ENCODE measurements around the gene OR1C1.
"Not testable (repeated sequence)": the region's sequence is repeated elsewhere in the genome, so short reads cannot be mapped to it uniquely, and the experiment has no call there.

The OR1C1 gene

DNA sequence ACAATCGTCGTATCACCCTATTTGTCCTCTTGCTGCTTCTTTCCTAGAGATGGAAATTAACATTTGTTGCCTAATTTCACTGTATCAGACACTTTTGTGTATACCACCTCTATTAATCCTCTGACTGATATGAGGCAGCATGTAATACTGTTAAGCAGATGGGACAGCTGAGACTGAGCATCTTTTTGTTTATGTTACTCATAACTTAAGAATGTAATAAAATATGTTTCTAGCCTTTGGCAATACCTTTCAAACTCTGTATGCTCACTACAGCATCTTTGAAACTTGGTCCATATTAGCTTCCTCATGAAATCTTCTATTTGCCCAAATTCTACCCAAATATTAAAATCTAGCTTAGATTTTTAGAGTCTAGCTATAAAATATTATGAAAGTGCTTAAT lies 19.6 kb downstream of the OR1C1 start:
- H3K36me3 ChIP-seq (ENCODE audit: control insufficient read depth in 5 of 5, insufficient read depth in 5 of 5, low read length in 5 of 5): no peaks in the 10 kb centered on the region
- H3K27ac ChIP-seq (ENCODE audit: low read depth, low read length): no peak overlapping the region
- no peaks in the 10 kb centered on the region for H3K4me1 ChIP-seq (ENCODE audit: control insufficient read depth in 5 of 5, insufficient read depth in 5 of 5, low read length in 5 of 5)
- no peak overlapping the region for H3K9ac ChIP-seq (ENCODE audit: low read length in 5 of 5)
- H3K9me3 ChIP-seq (ENCODE audit: control insufficient read depth in 5 of 5, low read length in 5 of 5): peaks cover 0 to 4% (median 0%) of the 10 kb centered on the region in 5 donors
- H3K27me3 ChIP-seq (ENCODE audit: control insufficient read depth in 5 of 5, insufficient read depth in 4 of 5, low read length in 5 of 5): no peaks in the 10 kb centered on the region
- H3K4me3 ChIP-seq (ENCODE audit: low read depth in 1 of 5, low read length in 5 of 5): no peak overlapping the region

DNA sequence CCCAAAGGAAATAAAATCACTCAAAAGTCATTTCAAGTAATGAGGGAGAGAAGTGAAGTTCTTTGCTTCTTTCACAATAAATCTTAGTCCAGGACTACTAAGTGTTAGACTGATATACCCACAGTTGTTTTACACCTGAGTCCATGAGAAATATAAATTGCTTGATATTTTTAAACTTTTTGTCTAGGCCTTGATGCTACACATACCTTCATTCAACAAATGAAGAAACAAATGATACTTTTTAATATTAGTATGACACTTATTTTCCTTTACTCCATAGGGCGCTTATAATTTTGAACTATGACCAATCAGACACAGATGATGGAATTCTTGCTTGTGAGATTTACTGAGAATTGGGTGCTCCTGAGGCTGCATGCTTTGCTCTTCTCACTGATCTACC lies 22.0 kb downstream of the OR1C1 start, which contains the start of gene OR14K1:
Gene OR14K1 (plus strand): TSS at position 301 of the 400 bp plus-strand sequence. CDS start 0 bp downstream, at position 301.
- Histone ChIP-seq H3K36me3 (ENCODE audit: control insufficient read depth in 5 of 5, insufficient read depth in 5 of 5, low read length in 5 of 5) (no peaks in the 10 kb centered on the region), H3K27ac (ENCODE audit: low read depth, low read length) (no peak within 1 kb of the TSS), H3K9me3 (ENCODE audit: control insufficient read depth in 5 of 5, low read length in 5 of 5) (peaks cover 0 to 6% (median 2%) of the 10 kb centered on the region in 5 donors), H3K27me3 (ENCODE audit: control insufficient read depth in 5 of 5, insufficient read depth in 4 of 5, low read length in 5 of 5) (no peaks in the 10 kb centered on the region), H3K9ac (ENCODE audit: low read length in 5 of 5) (no peak within 1 kb of the TSS), H3K4me3 (ENCODE audit: low read depth in 1 of 5, low read length in 5 of 5) (no peak within 1 kb of the TSS), H3K4me1 (ENCODE audit: control insufficient read depth in 5 of 5, insufficient read depth in 5 of 5, low read length in 5 of 5) (no peaks in the 10 kb centered on the region)

DNA sequence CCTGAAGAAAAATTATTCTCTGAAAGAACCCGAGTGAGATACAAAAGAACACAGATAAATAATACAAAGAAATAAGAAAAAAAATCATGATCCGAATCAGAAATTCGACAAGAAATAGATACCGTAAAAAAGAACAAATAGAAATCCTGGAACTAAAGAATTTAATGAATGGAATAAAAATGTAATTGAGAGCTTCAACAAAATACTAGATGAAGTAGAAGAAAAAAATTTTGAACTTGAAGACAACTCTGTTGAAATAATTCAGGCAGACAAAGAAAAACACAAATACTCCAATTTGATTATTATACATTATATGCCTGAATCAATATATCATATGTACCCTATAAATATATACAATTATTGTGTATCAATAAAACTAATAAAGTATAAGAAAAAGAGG lies 39.1 kb downstream of the OR1C1 start:
- Histone ChIP-seq H3K27me3 (ENCODE audit: control insufficient read depth in 5 of 5, insufficient read depth in 4 of 5, low read length in 5 of 5) (no peaks in the 10 kb centered on the region), H3K9me3 (ENCODE audit: control insufficient read depth in 5 of 5, low read length in 5 of 5) (peaks cover 0 to 14% (median 7%) of the 10 kb centered on the region in 5 donors), H3K4me1 (ENCODE audit: control insufficient read depth in 5 of 5, insufficient read depth in 5 of 5, low read length in 5 of 5) (no peaks in the 10 kb centered on the region), H3K36me3 (ENCODE audit: control insufficient read depth in 5 of 5, insufficient read depth in 5 of 5, low read length in 5 of 5) (no peaks in the 10 kb centered on the region), H3K9ac (ENCODE audit: low read length in 5 of 5) (no peak overlapping the region), H3K27ac (ENCODE audit: low read depth, low read length) (no peak overlapping the region), H3K4me3 (ENCODE audit: low read depth in 1 of 5, low read length in 5 of 5) (no peak overlapping the region)

DNA sequence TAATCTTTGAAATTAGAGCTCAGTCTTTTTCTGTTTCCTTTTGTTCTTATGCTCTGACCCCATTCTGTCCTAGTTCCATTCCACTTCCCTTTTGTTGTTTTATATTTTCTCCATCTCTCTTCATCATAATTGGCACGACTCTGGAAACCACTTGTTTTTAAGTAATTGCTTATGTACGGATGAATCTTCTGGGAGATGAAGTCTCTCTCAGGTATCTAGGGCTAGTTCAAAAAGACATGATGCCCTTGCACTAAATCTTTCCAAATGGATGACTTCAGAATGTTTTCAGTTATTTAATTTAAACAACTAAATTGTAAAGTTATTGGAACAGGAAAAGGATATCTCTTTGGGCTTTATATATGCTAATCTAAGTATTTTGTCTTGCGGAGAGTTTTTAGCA lies 43.8 kb downstream of the OR1C1 start, which contains the start of gene OR6F1:
Gene OR6F1 (minus strand): TSS at position 101 of the 400 bp plus-strand sequence. CDS start 3,891 bp downstream, outside the sequence.
- H3K4me1 ChIP-seq (ENCODE audit: control insufficient read depth in 5 of 5, insufficient read depth in 5 of 5, low read length in 5 of 5): no peaks in the 10 kb centered on the region
- H3K9ac ChIP-seq (ENCODE audit: low read length in 5 of 5): no peak within 1 kb of the TSS
- no peaks in the 10 kb centered on the region for H3K27me3 ChIP-seq (ENCODE audit: control insufficient read depth in 5 of 5, insufficient read depth in 4 of 5, low read length in 5 of 5)
- peaks cover 0 to 10% (median 7%) of the 10 kb centered on the region in 5 donors for H3K9me3 ChIP-seq (ENCODE audit: control insufficient read depth in 5 of 5, low read length in 5 of 5)
- no peak within 1 kb of the TSS for H3K4me3 ChIP-seq (ENCODE audit: low read depth in 1 of 5, low read length in 5 of 5)
- no peak within 1 kb of the TSS for H3K27ac ChIP-seq (ENCODE audit: low read depth, low read length)
- no peaks in the 10 kb centered on the region for H3K36me3 ChIP-seq (ENCODE audit: control insufficient read depth in 5 of 5, insufficient read depth in 5 of 5, low read length in 5 of 5)

DNA sequence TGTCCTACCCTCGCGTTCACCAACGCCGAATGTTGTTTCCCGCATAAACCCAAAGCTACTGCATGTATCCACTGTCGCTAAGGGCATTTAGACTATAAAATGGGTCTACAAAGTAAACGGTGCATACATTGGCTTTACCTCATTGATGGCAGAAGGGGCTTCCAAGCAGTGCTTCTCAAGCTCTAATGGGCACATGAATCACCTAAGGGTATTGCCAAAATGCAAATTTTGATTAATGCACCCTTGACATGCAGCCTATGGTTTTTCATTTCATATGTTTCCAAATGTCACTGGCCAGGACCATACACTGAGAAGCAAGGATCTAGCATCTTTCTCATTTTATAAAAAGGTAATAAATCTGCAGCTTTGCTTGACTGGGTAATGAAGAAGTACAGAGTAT lies 46.6 kb downstream of the OR1C1 start:
- H3K9ac ChIP-seq (ENCODE audit: low read length in 5 of 5): no peak overlapping the region
- no peak overlapping the region for H3K27ac ChIP-seq (ENCODE audit: low read depth, low read length)
- peaks cover 0 to 7% (median 0%) of the 10 kb centered on the region in 5 donors for H3K9me3 ChIP-seq (ENCODE audit: control insufficient read depth in 5 of 5, low read length in 5 of 5)
- no peaks in the 10 kb centered on the region for H3K27me3 ChIP-seq (ENCODE audit: control insufficient read depth in 5 of 5, insufficient read depth in 4 of 5, low read length in 5 of 5)
- no peak overlapping the region for H3K4me3 ChIP-seq (ENCODE audit: low read depth in 1 of 5, low read length in 5 of 5)
- H3K36me3 ChIP-seq (ENCODE audit: control insufficient read depth in 5 of 5, insufficient read depth in 5 of 5, low read length in 5 of 5): no peaks in the 10 kb centered on the region
- no peaks in the 10 kb centered on the region for H3K4me1 ChIP-seq (ENCODE audit: control insufficient read depth in 5 of 5, insufficient read depth in 5 of 5, low read length in 5 of 5)

DNA sequence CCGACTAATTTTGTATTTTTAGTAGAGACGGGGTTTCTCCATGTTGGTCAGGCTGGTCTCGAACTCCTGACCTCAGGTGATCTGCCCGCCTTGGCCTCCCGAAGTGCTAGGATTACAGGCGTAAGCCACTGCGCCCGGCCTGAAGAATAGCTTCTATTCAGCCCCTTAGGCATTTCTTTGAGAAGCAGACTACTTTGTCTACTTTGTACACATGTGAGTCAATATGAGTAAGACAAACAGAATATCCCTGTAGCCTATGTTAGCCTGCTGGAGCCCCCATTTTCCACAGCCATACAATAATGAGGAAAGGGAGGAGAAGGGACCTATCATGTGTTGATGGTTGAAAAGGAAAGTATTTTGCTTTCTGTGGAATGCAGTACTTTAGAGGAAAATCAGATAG lies 49.7 kb downstream of the OR1C1 start:
- H3K36me3 ChIP-seq (ENCODE audit: control insufficient read depth in 5 of 5, insufficient read depth in 5 of 5, low read length in 5 of 5); H3K4me1 ChIP-seq (ENCODE audit: control insufficient read depth in 5 of 5, insufficient read depth in 5 of 5, low read length in 5 of 5); H3K4me3 ChIP-seq (ENCODE audit: low read depth in 1 of 5, low read length in 5 of 5); H3K27me3 ChIP-seq (ENCODE audit: control insufficient read depth in 5 of 5, insufficient read depth in 4 of 5, low read length in 5 of 5); H3K9ac ChIP-seq (ENCODE audit: low read length in 5 of 5); H3K27ac ChIP-seq (ENCODE audit: low read depth, low read length); H3K9me3 ChIP-seq (ENCODE audit: control insufficient read depth in 5 of 5, low read length in 5 of 5): not testable (repeated sequence)
